Eye (tissue), 1 donor: ENCODE data around the gene MINAR2.

Experiments used
- DNase-seq: peaks from one replicate; pipeline ENCODE4 v3.0.0-alpha.2; 2015

MINAR2 gene

GRCh38 chr5:129773376-129773775 lies 25.5 kb downstream of the MINAR2 start:
- no peak for DNase-seq

GRCh38 chr5:129781594-129781993 lies 33.7 kb downstream of the MINAR2 start:
- no peak for DNase-seq

DNA sequence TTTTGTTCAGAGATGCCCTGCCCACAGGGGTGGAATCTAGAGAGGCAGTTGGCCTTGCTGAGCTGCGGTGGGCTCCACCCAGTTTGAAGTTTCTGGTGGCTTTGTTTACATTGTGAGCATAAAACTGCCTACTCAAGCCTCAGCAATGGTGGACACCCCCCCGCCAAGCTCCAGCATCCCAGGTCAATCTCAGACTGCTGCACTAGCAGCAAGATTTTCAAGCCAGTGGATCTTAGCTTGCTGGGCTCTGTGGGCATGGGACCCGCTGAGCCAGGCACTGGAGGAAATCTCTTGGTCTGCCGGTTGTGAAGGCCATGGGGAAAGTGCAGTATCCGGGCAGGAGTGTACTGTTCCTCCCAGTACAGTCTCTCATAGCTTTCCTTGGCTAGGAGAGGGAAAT lies 55.5 kb downstream of the MINAR2 start:
- DNase-seq: no peak

DNA sequence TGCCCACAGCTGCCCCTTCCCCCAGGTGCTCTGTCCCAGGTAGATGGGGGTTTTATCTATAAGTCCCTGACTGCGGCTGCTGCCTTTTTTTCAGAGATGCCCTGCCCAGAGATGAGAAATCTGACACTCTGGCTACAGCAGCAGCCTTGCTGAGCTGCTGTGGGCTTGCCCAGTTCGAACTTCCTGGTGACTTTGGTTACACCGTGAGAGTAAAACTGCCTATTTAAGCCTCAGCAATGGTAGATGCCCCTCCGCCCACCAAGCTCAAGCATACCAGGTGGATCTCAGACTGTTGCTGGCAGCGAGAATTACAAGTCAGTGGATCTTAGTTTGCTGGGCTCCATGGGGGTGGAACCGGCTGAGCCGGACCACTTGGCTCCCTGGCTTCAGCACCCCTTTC lies 56.8 kb downstream of the MINAR2 start:
- no peak for DNase-seq

GRCh38 chr5:129807162-129807814 lies 59.4 kb downstream of the MINAR2 start:
- DNase-seq: no peak
